Tibial artery (tissue), 4 donors: ENCODE data around the gene CLRN2.

Source experiments
- DNase-seq, 2 donors: peaks; one replicate each; pipeline ENCODE4 v3.0.0-alpha.2; 2019
- H3K27ac ChIP-seq, 2 donors: fragments of 200-600 bp; sonication (generic) in 1 of 2; 1 replicate in 1 of 2; 2 replicates in 1 of 2; pipeline ENCODE4 v1.5.1; 2018 to 2019; ENCODE audit warnings: mild to moderate bottlenecking in 1 of 2
- H3K27me3 ChIP-seq, 2 donors: fragments of 200-600 bp; sonication (generic) in 1 of 2; one replicate each; pipeline versions ENCODE4 v1.5.1 to v1.6.0; 2016 to 2019
- H3K36me3 ChIP-seq, 3 donors: fragments of 200-600 bp; sonication (generic) in 2 of 3; one replicate each; pipeline ENCODE4 v1.5.1; 2016 to 2019; ENCODE audit warnings: mild to moderate bottlenecking in 2 of 3
- H3K4me1 ChIP-seq, 4 donors: fragments of 200-600 bp; sonication (generic) in 2 of 4; 1 replicate in 3 of 4; 2 replicates in 1 of 4; pipeline ENCODE4 v1.5.1; 2016 to 2019
- H3K4me3 ChIP-seq, 2 donors: fragments of 200-600 bp; sonication (generic) in 1 of 2; 1 replicate in 1 of 2; 2 replicates in 1 of 2; pipeline ENCODE4 v1.5.1; 2018 to 2019; ENCODE audit warnings: mild to moderate bottlenecking in 2 of 2
- H3K9me3 ChIP-seq, 3 donors: fragments of 200-600 bp; sonication (generic) in 1 of 3; one replicate each; pipeline ENCODE4 v1.5.1; 2016 to 2019
- CTCF ChIP-seq, 2 experiments: fragments of 200-600 bp in 1 of 2; fragments of 450-650 bp in 1 of 2; IDR thresholded peaks; one replicate each; pipeline ENCODE4 v1.5.1; 2017 to 2019; ENCODE audit warnings: antibody characterized with exemption in 2 of 2, mild to moderate bottlenecking in 1 of 2, moderate library complexity in 1 of 2
- intact Hi-C: fragments of 100-400 bp; cut with DNase I; formaldehyde crosslinking; loops from one replicate; pipeline ENCODE4 v1.15.0; 2023; ENCODE audit warnings: low total_unique reads

CLRN2 gene

GRCh38 chr4:17504081-17504480 lies 10.9 kb upstream of the CLRN2 start:
- intact Hi-C loops = no loop called here
- Histone ChIP-seq H3K9me3 (no peaks in the 10 kb centered on the region), H3K27me3 (no peaks in the 10 kb centered on the region), H3K4me1 (no peaks in the 10 kb centered on the region), H3K27ac (no peak overlapping the region), H3K4me3 (no peak overlapping the region), H3K36me3 (peaks cover 14 to 82% (median 45%) of the 10 kb centered on the region in 3 donors)
- DNase-seq = no peak
- TF ChIP-seq CTCF (IDR thresholded peaks at IDR 0.05) = no peak

GRCh38 chr4:17510582-17510981 lies 4.4 kb upstream of the CLRN2 start:
- intact Hi-C loops = no loop called here
- peak overlapping the region; percentile 82 to 92 for H3K4me3 ChIP-seq
- peaks cover 0 to 28% (median 9%) of the 10 kb centered on the region in 3 donors for H3K36me3 ChIP-seq
- DNase-seq = no peak
- H3K27ac ChIP-seq = peak overlapping the region; percentile 66 to 78
- H3K27me3 ChIP-seq = no peaks in the 10 kb centered on the region
- no peaks in the 10 kb centered on the region for H3K9me3 ChIP-seq
- peaks cover 0 to 22% (median 15%) of the 10 kb centered on the region in 4 donors for H3K4me1 ChIP-seq
- TF ChIP-seq CTCF (IDR thresholded peaks at IDR 0.05) = no peak

- Histone ChIP-seq H3K36me3 (peaks cover 0 to 23% (median 7%) of the 10 kb centered on the region in 3 donors), H3K27ac (peak overlapping the region; percentile 66 to 78)
These were observed 3.9 kb upstream of the CLRN2 start for GRCh38 chr4:17511051-17511450.

GRCh38 chr4:17511509-17511949 lies 3.4 kb upstream of the CLRN2 start:
- H3K27me3 ChIP-seq = no peaks in the 10 kb centered on the region
- no peak for TF ChIP-seq CTCF (IDR thresholded peaks at IDR 0.05)
- H3K4me1 ChIP-seq = peaks cover 0 to 22% (median 15%) of the 10 kb centered on the region in 4 donors
- intact Hi-C loops = no loop called here
- H3K9me3 ChIP-seq = no peaks in the 10 kb centered on the region
- H3K4me3 ChIP-seq = peak overlapping the region; percentile 82 to 92
- H3K27ac ChIP-seq = peak overlapping the region; percentile 66 to 78
- DNase-seq = peak; percentile 29 to 80
- H3K36me3 ChIP-seq = peaks cover 0 to 19% (median 2%) of the 10 kb centered on the region in 3 donors

More at GRCh38 chr4:17511051-17511450, 3.9 kb upstream of the CLRN2 start:
- intact Hi-C loops = no loop called here
- Histone ChIP-seq H3K4me3 (peak overlapping the region; percentile 82 to 92), H3K4me1 (peaks cover 0 to 22% (median 15%) of the 10 kb centered on the region in 4 donors), H3K9me3 (no peaks in the 10 kb centered on the region), H3K27me3 (no peaks in the 10 kb centered on the region)
- no peak for TF ChIP-seq CTCF (IDR thresholded peaks at IDR 0.05)
- no peak for DNase-seq

- TF ChIP-seq CTCF (IDR thresholded peaks at IDR 0.05) = peak; percentile 37 to 45
- DNase-seq = peak; percentile 64 to 90
- intact Hi-C loops = no loop called here
- Histone ChIP-seq H3K4me3 (peak within 1 kb of the TSS; percentile 82 to 92), H3K36me3 (peaks cover 0 to 16% (median 0%) of the 10 kb centered on the region in 3 donors), H3K27me3 (no peaks in the 10 kb centered on the region), H3K4me1 (peaks cover 0 to 22% (median 15%) of the 10 kb centered on the region in 4 donors), H3K9me3 (no peaks in the 10 kb centered on the region), H3K27ac (peak within 1 kb of the TSS; percentile 66 to 78)
These were observed 2.8 kb upstream of the CLRN2 start, which contains the start of gene QDPR for GRCh38 chr4:17511950-17512795. Gene QDPR, minus strand, starts transcription at chr4:17512090. Its CDS starts 36 bp downstream, at chr4:17512054.
